SW 1271 (cell line): ENCODE results near the gene TCP11L1.
"Not testable (repeated sequence)": the region's sequence is repeated elsewhere in the genome, so short reads cannot be mapped to it uniquely, and the experiment has no call there.

Experiments used
- DNase-seq, 2 experiments: peaks; one replicate each; lab custom pipeline; 2025; lab: John Stamatoyannopoulos, UW

The TCP11L1 gene

DNA sequence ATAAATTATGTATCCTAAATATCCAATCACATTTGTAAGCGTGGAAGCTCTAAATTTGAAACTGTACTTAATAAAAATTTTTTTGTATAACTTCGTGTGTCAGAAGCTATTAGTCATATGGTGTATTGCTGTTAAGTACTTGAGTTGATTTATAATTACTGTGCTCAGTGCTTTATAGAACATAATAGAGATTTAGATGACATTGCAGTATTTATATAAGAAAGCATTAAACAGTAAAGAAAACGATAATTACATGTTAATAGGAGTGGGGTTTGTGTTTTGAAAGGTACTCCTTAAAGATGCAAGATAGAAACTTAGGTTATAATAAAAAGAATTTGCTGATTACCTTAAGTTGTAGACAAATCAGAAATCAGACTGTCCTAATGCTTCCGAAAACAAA lies 5.9 kb upstream of the TCP11L1 start:
- no peak for DNase-seq

DNA sequence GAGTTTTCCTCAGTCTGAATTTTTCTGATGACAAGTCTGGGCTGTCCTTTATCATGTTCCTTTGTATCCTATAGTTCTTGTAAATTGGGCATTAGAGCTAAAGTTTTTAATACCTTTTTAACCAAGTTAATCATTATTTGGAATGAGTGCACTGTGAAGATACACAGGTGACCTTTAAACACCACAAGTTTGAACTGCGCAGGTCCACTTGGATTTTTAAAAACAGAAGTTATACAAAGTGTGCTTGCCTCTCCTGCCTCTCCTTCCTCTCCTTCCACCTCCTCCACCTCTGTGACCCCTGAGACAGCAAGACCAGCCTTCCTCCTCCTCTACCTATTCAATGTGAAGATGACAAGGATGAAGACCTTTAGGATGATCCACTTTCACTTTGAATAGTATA lies 4.4 kb upstream of the TCP11L1 start:
- no peak for DNase-seq

DNA sequence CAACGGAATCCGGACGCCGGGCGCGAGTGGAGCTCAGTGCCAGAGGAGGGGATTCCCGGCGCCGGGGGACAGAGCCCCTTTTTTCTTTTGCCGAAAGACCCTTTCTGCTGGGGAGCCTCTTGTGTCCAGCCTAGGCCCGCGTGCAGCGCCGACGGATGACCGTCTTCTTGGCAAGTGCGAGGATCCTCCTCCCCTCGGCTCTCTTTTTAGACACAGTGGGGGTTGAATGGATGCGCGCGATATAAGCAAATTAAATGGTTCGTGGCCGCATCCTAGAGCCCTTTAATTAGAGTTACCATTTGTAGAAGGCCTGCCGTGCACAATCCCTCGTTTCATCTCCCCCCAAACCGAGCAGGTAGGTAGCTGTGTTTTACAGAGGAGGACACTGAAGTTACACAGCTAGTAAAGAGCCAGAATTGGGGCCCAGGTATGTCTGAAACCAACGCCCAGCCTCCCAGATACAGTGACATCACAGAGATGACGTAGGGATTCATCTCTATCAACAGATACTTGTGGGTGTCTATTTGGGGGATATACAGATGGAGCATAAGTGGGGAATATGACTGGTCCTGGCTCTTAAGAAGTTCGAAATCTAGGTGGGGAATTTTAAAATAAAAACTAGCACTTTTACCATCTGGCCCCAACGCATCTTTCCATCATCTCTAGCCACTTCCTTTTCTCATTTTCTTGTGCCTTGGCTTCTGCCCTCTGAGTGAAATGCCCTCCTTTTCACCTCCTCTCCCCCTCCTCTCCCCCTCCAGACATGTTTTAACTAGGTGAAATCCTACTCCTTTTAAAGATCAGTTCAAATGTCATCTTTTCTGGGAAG lies 875 bp downstream of the TCP11L1 start:
- DNase-seq = peak in 1 of 2 experiments; percentile 61

DNA sequence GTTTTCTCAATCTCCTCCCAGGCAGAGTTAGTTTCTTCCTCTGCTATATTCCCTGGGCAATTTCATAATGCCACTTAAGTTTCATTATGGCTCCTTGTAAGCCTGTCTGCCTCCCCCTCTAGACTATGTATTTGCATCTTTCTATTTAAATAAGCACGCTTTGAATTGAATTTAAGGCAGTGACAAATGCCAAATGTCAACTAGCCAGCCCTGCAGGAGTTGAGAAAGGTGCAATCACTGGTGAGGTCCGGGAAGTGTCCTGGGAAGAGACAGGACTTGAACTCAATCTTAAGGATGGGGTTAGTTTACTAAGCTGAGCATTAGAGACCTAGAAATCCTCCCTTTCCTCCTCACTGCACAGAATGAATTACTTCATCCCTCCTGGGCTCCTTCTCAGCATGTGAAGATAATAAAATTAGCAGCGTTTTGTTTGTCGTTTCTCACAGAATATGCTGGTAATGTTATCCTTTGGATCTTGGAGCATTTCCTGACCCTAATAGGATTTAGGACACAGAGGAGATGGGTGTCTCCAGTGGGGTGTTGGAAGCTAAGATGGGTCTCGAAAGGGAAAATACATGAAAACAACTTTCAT lies 1.6 kb downstream of the TCP11L1 start:
- no peak for DNase-seq

DNA sequence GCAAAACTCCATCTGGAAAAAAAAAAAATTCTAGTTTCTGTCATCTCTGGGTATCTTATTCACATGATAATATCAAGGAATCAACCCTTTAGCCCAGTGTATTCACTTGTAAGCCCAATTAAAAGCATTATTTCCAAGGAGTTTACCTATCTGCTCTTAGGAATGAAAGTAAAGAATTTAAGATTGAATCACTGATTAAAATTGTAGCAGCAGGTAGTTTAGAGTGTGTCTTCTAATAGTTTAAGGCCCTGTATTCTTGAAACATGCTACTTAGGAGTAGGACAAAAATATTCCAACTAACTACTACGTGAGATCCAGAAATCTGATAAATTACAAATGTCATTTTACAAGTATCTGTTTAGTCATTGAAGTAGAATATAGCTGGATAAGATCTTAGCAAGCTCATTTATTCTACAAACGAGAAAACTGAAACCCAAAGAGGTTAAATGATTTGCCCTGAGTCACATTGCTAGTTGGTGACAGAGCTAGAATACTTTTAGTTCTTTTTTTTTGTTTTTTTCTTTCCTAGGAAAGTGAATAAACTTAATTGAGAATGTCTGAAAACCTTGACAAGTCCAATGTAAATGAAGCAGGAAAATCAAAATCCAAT lies 4.0 kb downstream of the TCP11L1 start:
- DNase-seq = no peak

DNA sequence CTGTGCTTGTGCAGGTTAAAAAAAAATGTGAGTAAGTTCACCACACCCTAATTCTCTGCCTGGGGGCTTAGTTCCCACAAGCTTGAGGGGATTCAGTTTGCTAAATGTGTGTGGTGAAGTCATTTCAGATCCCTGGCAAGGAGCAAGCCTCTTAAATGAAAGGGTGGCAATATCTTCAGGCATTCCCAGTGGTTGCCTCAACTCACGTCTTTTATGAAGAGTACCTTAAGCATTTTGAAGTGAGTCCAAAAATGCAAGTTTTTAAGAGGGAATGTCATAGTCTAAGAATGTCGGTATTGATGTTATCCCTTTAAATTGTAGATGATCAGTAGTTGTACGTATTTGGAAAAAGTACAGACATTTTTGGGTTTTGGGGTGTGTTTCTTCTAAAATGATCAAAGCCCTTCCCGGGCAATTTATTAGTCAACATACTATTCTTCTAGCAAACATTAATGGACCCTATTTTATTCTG lies 4.9 kb downstream of the TCP11L1 start:
- DNase-seq = no peak

DNA sequence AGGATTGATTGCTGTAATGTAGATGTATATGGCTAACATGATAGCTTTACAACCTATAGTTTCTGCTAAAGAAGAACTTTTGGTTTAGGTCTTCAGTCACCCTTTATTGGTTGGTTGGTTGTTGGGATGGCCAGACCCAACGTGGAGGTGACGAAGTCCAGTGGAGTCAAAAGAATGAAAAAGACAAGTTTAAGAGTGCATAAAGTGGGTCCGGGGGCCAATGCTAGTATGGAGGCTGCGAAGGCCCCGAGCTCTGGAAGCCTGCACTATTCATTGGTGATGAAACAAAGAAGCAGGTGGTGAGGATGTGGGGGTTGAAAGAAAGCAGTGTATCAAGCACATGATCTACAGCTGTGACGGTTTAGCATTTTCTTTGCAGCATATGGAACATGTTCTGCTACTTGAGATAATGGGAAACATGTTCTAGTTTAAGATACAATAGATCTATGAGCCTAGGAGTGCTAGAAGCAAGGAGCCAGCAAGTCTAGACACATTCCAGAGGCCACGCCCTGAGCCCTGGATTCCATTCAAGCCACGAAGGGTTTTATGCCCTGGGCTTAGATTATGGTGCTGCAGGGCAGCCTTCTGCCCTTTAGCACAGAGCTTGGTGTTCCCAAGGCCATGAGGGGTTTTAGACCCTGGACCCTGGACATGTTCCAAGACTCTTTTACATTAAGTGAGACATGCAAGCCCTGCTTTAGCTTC lies 6.3 kb downstream of the TCP11L1 start:
- DNase-seq = no peak

DNA sequence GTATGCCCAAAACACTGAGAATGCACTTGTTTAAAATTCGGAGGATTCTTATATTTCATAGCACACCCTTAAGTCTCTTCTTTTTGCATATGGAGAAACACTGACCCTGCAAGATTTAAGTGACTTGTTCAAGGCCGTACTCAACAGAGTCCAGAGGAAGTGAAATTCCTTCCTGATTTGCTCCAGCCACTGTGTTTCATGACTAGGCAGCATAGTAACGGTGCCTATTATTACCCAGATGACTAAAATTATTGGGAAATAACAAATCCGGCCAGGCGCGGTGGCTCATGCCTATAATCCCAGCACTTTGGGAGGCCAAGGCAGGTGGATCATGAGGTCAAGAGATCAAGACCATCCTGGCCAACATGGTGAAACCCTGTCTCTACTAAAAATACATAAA lies 9.3 kb downstream of the TCP11L1 start:
- DNase-seq = not testable (repeated sequence)

DNA sequence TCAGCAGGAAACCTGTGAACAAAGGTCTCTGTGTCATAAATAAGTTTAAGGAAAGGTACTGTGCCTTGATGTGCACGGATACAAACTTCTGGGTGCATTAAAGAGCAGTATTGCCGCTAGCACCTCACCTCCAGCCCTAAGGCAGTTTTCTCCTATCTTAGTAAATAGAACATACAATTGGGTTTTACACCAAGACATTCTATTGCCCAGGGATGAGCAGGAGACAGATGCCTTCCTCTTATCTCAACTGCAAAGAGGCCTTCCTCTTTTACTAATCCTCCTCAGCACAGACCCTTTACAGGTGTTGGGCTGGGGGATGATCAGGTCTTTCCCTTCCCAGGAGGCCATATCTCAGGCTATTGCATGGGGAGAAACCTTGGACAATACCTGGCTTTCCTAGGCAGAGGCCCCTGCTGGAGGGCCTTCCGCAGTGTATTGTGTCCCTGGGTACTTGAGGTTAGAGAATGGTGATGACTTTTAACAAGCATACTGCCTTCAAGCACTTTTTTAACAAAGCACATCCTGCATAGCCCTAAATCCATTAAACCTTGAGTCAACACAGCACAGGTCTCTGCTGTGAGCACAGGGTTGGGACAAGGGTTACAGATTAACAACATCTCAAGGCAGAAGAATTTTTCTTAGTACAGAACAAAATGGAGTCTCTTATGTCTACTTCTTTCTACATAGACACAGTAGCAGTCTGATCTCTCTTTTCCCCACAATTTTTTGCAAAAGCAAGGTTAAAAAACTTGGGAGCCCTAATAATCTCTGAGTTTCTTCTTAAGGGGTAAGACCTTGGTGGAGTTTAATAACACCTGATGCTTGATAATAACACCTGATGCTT lies 10.4 kb downstream of the TCP11L1 start:
- DNase-seq = not testable (repeated sequence)

DNA sequence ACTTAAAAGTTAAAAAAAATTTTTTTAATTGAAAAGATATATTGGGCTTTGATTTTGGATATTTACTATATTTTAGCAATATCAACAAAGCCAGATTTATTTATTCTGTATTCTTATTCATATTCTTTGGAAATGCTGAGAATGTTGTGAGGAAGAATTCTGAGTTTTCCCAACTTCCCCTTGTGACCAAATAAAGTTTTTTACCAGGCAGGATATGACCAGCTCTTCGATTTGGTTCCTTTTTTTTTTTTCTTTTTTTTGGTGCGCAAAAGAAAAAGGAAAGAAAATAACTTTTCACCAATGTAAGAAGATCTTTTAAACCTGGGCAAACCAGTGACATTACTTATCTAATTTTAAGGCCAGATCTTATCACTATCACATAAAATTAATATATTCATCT lies 12.9 kb downstream of the TCP11L1 start:
- DNase-seq = no peak

DNA sequence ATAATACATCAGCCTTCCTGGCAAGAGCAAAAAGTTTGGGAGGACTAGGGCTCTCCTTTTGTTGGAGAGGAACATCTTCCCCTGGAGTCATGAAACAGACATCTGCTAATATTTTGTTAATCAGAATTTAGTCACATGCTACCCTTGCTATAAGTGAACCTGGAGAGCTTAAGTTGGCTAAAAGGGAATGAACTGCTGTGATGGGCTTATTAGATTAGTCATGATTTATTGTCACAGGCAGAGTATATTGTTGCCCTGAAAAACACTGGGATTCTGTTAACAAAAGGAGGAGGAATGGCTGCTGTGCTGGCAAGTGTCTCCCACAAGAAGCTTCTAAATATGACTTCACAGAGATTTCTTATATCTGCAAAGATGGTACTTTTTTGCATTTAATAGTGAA lies 16.0 kb downstream of the TCP11L1 start:
- no peak for DNase-seq

DNA sequence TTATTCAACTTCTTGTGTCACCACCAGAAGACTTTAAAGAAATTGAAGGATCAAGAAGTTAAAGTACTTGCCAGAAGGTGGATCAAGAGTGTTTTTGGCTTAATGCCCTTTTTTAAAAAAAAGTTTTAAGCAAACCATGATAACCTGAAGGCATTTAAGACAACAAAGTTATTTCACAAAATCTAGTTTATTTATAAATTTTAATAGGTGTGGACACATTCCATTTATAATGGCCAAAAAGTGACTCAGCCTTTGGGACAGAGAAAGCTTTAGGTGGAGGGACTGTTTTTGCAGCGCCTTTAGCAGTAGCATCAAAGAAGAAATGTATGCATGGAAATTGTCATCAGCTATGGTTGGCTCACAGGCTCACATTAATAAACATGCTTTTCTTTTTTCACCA lies 17.9 kb downstream of the TCP11L1 start:
- no peak for DNase-seq

DNA sequence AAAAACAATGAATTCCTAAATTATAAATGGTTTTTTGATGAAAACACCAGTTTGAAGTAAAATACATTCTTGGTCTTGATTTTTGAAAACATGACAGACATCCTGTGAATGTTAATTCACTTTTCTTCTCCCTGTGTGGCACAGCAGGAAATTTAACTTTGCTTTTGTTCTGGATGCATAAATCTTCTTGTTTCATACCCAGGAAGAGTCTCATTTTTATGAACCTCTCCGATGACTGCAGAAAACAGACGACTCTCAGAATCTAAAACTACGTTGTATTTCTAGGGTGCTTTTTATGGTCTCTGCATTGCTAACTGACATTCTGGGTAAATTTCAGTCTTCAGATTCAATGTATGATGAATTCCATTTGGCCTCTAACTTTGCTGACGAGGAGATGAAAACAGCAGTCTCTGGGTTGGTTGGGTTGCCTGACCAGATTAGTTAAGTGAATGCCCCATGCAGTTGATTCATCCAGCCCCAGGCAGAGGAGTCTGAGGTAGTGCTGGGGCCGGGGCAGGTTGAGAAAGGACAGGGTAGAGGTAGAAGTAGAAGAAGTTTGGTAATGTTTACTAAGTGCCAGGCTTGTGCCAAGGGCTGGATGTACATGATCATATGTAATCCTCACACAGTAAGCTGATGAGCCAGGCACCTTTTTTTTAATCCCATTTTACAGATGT lies 20.1 kb downstream of the TCP11L1 start:
- no peak for DNase-seq

DNA sequence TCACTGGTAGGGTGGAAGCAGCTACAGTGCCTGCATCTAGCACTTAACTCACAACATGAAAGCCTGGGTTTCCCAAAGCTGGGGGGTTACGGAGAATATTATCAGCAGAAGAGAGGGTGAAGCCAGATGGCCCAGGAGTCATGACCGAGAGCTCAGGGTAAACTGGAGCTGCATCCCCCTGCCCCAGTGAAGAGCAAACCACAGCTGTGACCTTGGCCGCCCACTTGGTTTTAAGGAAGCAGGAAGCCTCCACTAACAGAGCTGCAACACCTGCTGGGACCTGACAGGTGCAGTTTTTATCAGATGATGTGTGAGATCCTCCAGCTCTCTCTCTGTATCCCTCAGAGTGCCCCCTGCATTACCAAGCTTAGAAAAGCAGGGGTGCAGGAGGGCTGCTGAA lies 20.9 kb downstream of the TCP11L1 start:
- no peak for DNase-seq

DNA sequence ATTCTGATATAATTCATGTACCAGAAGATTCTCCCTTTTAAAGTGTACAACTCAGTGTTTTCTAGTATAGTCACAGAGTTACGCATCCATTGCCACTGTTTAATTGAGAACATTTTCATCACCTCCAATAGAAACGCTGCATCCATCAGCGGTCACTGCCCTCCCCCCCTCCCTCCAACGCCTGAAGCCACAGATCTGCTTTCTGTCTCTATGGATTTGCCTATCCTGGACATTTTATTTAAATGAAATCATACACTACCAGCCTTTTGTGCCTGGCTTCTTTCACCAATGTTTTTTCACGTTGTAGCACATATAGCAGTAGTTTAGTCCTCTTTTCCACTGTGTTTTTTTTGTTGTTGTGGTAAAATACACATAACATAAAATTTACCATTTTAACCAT lies 22.8 kb downstream of the TCP11L1 start:
- no peak for DNase-seq

DNA sequence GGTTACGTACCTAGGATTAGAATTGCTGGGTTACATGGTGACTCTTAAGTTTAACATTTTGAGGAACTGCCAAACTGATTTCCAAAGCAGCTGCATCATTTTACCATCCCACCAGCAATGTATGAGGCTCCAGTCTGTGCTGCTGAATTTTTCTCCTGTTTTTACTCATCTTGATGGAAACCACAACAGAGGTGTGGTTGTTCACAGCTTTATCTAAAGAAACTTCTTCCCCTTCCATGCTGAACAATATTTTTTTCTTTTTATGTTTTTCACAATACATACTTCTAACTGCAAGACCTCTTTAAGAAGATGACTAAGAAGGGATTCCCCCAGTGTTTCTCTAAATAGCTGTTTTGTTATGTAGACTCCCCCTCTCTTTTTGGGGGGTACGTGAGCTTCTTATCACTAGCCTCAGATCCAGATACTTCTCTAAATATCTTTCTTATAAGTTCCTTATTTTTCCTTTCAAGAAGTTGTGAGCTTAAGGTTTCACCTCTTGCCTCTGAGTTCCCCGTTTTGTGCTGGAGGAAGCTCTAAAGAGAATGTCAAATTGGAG lies 24.0 kb downstream of the TCP11L1 start:
- DNase-seq = no peak

DNA sequence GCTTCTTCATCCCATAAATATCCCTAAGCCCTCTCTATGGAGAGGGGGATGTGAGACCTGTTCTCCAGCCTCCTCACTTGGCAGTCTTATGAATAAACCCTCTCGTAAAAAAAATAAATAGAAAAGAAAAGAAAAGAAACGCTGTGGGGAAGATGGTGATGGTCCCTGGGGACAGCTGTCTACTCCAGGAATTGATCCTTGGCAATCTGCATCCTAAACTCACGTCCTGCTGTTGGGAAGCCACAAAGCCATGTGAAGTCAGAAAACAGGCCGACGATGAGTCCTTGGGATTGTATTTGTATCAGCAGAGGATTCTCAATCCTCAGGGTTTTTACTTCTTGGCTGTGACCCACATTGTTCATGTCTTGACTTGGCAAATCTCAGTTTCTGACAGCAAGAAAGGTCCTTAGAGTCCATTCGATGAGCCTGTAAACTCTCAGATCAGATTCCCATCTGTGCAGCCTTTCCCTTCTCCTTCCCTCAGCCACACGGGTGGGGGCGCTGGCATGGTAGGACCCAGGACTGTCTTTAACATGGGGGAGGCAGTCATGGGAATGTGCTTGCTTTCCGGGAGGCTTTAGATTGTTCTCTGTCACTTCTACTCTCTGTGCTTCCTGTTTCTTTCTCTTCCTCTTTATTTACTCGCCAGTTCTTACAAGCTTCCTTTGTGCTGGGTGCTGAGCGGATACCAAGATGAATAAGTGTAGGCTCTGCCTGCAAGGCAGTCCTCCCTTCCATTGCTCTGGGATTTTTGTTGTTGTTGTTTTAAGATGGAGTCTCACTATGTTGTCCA lies 24.9 kb downstream of the TCP11L1 start:
- DNase-seq = no peak

DNA sequence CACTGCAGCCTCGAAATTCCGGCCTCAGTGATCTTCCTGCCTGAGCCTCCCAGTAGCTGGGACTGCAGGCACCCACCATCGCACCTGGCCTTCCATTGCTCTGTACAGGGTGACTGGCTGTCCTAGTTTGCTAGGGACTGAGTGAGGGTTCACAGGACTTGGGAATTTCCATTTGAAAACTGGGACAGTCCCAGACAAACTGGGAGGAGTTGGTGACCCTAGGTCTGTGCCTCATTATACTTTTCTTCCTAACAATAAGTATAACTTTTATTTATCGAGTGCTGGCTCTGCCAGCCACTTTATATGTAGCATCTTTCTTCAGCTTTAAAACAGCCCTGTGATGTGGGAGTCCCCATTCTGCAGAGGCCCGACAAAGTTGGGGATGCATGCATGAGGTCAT lies 25.5 kb downstream of the TCP11L1 start:
- DNase-seq = no peak

DNA sequence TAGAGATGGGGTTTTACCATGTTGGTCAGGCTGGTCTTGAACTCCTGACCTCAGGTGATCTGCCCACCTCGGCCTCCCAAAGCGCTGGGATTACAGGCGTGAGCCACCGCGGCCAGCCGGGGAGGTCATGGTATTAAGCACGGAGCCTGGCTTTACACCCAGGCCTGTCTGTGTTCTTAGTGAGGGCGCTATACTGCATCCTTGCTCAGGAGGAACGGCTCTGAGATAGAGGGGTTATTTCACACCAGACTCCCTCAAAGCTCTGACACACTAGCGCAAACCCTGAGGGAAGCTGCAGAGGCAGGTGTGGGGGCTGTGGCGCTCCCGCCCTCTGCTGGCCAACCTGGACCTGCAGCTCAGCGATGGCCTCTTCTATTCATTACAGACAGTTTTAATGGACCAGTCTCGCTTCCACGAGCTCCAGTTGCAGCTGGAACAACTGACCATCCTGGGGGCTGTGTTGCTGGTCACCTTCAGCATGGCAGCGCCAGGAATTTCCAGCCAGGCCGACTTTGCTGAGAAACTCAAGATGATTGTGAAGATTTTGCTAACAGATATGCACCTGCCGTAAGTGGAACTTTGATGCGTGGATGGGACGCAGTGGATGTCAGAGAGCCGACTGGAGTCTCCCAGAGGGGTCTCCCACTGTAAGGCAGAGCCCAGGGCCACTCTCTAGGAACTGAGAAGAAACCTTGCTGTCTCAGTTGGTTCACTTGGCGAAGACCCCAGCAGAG lies 26.2 kb downstream of the TCP11L1 start:
- peak in 1 of 2 experiments; percentile 30 for DNase-seq
